NCI-H187 treated with DMSO at 0.1 percent for 48 hours (cell line): ENCODE results near the gene KRT9.
"Not testable (repeated sequence)": the region's sequence is repeated elsewhere in the genome, so short reads cannot be mapped to it uniquely, and the experiment has no call there.

Experiments used
- DNase-seq: peaks from one replicate; lab custom pipeline; 2025; lab: John Stamatoyannopoulos, UW

KRT9 gene

GRCh38 chr17:41579484-41580243 is 7.8 kb upstream of the KRT9 start:
- DNase-seq = peak; percentile 16

- DNase-seq = no peak
These were observed 7.1 kb upstream of the KRT9 start for GRCh38 chr17:41578971-41579370.

GRCh38 chr17:41578538-41578937 is 6.7 kb upstream of the KRT9 start:
- DNase-seq = no peak

GRCh38 chr17:41576740-41577139 is 4.9 kb upstream of the KRT9 start:
- DNase-seq = not testable (repeated sequence)

GRCh38 chr17:41575336-41575735 is 3.5 kb upstream of the KRT9 start:
- DNase-seq = no peak

GRCh38 chr17:41567317-41567716 is 4.5 kb downstream of the KRT9 start:
- DNase-seq = no peak

GRCh38 chr17:41565338-41565737 is 6.5 kb downstream of the KRT9 start:
- no peak for DNase-seq

- no peak for DNase-seq
These were observed 8.2 kb downstream of the KRT9 start for GRCh38 chr17:41563607-41564170.

- no peak for DNase-seq
These were observed 10.3 kb downstream of the KRT9 start for GRCh38 chr17:41561554-41561953.

- DNase-seq = no peak
These were observed 12.3 kb downstream of the KRT9 start for GRCh38 chr17:41559548-41559947.

- no peak for DNase-seq
These were observed 14.9 kb downstream of the KRT9 start for GRCh38 chr17:41556931-41557330.

- DNase-seq = no peak
These were observed 15.6 kb downstream of the KRT9 start for GRCh38 chr17:41556306-41556705.

- no peak for DNase-seq
These were observed 16.6 kb downstream of the KRT9 start for GRCh38 chr17:41555105-41555887.

- DNase-seq = no peak
These were observed 17.7 kb downstream of the KRT9 start for GRCh38 chr17:41553987-41554680.

- DNase-seq = no peak
These were observed 18.7 kb downstream of the KRT9 start for GRCh38 chr17:41553176-41553575.

- no peak for DNase-seq
These were observed 19.4 kb downstream of the KRT9 start for GRCh38 chr17:41552455-41552854.

- no peak for DNase-seq
These were observed 20.5 kb downstream of the KRT9 start for GRCh38 chr17:41551365-41551764.

- no peak for DNase-seq
These were observed 22.2 kb downstream of the KRT9 start for GRCh38 chr17:41549596-41550039.

- DNase-seq = peak; percentile 30
These were observed 22.8 kb downstream of the KRT9 start for GRCh38 chr17:41548844-41549595.

GRCh38 chr17:41547921-41548843 is 23.7 kb downstream of the KRT9 start:
- DNase-seq = no peak
